Stimulated activated CD4-positive, alpha-beta T cell treated with anti-CD3 and anti-CD28 coated beads, TNF-alpha, amount 100 ng/mL, for 4 hours (primary cell): Measurements from ENCODE around the gene FAM50B.
A peak's percentile ranks its signal among the peaks of the same experiment; 100 is the strongest.

Experiments
- DNase-seq, 3 experiments: peaks; one replicate each; pipeline ENCODE4 v3.0.0-alpha.2; 2020; ENCODE audit warnings: low read depth in 3 of 3

FAM50B gene

GRCh38 chr6:3848925-3849605 lies at the start of gene FAM50B:
TSS of gene FAM50B (plus strand) at chr6:3849373. CDS start at chr6:3849812, 439 bp downstream.
- peak; percentile 78 to 83 (median 81) for DNase-seq

GRCh38 chr6:3799719-3800118 lies 49.5 kb upstream of the FAM50B start:
- no peak for DNase-seq

GRCh38 chr6:3800850-3801591 lies 48.2 kb upstream of the FAM50B start:
- DNase-seq = no peak

- DNase-seq = no peak
Observed at GRCh38 chr6:3801960-3802359, 47.2 kb upstream of the FAM50B start.

GRCh38 chr6:3803627-3804468 lies 45.3 kb upstream of the FAM50B start:
- DNase-seq = no peak

- no peak for DNase-seq
Observed at GRCh38 chr6:3804964-3805363, 44.2 kb upstream of the FAM50B start.

GRCh38 chr6:3805448-3806123 lies 43.6 kb upstream of the FAM50B start:
- no peak for DNase-seq

- no peak for DNase-seq
Observed at GRCh38 chr6:3806169-3806922, 42.8 kb upstream of the FAM50B start.

- DNase-seq = no peak
Observed at GRCh38 chr6:3808199-3808598, 41.0 kb upstream of the FAM50B start.

GRCh38 chr6:3808759-3809514 lies 40.2 kb upstream of the FAM50B start:
- no peak for DNase-seq

- no peak for DNase-seq
Observed at GRCh38 chr6:3809515-3809891, 39.7 kb upstream of the FAM50B start.

- DNase-seq = no peak
Observed at GRCh38 chr6:3809982-3810381, 39.2 kb upstream of the FAM50B start.

- no peak for DNase-seq
Observed at GRCh38 chr6:3811191-3811590, 38.0 kb upstream of the FAM50B start.

GRCh38 chr6:3812596-3812995 lies 36.6 kb upstream of the FAM50B start:
- no peak for DNase-seq

GRCh38 chr6:3813150-3813780 lies 35.9 kb upstream of the FAM50B start:
- DNase-seq = no peak

GRCh38 chr6:3813918-3814317 lies 35.3 kb upstream of the FAM50B start:
- no peak for DNase-seq

GRCh38 chr6:3814539-3814938 lies 34.6 kb upstream of the FAM50B start:
- no peak for DNase-seq

- DNase-seq = no peak
Observed at GRCh38 chr6:3816251-3816650, 32.9 kb upstream of the FAM50B start.

GRCh38 chr6:3819161-3820110 lies 29.7 kb upstream of the FAM50B start:
- DNase-seq = no peak
